GM23338 (cell line): ENCODE results near the gene RBMS2. TPM values are rescaled to one million over a fixed set of nuclear protein-coding genes. Genes with fewer than 3 reads are reported as not detected.

Source experiments
- ATAC-seq: fragments of 200-7000 bp; cut with Tn5 transposase; 3 replicates; pipeline ENCODE4 v1.9.1; 2020
- DNase-seq: peaks from one replicate; pipeline ENCODE4 v3.0.0-alpha.2; 2015; ENCODE audit warnings: low spot score
- H2AFZ ChIP-seq: fragments of 200-600 bp; sonication (generic); 2 replicates; pipeline ENCODE4 v1.8.0; 2016; ENCODE audit warnings: antibody characterized with exemption, mild to moderate bottlenecking, moderate library complexity
- H3F3A ChIP-seq: fragments of 200-600 bp; sonication (generic); replicated peaks from 2 replicates; pipeline ENCODE4 v1.8.0; 2017; ENCODE audit warnings: antibody characterized with exemption, mixed run types, low read depth
- H3K27ac ChIP-seq: fragments of 200-600 bp; sonication (generic); 2 replicates; pipeline ENCODE4 v1.6.1; 2016; ENCODE audit warnings: low read depth
- H3K27me3 ChIP-seq: fragments of 200-600 bp; sonication (generic); 2 replicates; pipeline ENCODE4 v1.8.0; 2016; ENCODE audit warnings: mild to moderate bottlenecking, mixed run types, moderate library complexity; ENCODE audit not compliant: insufficient read depth
- H3K36me3 ChIP-seq: fragments of 200-600 bp; sonication (generic); 2 replicates; pipeline ENCODE4 v1.8.0; 2016; ENCODE audit warnings: mild to moderate bottlenecking; ENCODE audit not compliant: insufficient read depth
- H3K4me1 ChIP-seq: fragments of 200-600 bp; sonication (generic); 2 replicates; pipeline ENCODE4 v1.8.0; 2016; ENCODE audit warnings: mild to moderate bottlenecking, moderate library complexity; ENCODE audit not compliant: insufficient read depth
- H3K4me2 ChIP-seq: fragments of 200-600 bp; sonication (generic); 2 replicates; pipeline ENCODE4 v1.7.1; 2017; ENCODE audit warnings: mixed run types
- H3K4me3 ChIP-seq: fragments of 200-600 bp; sonication (generic); 2 replicates; pipeline ENCODE4 v1.6.1; 2016; ENCODE audit warnings: mixed run types
- H3K79me2 ChIP-seq: fragments of 200-600 bp; sonication (generic); replicated peaks from 2 replicates; pipeline ENCODE4 v1.8.0; 2017; ENCODE audit warnings: mild to moderate bottlenecking; ENCODE audit not compliant: insufficient read depth
- H3K9me2 ChIP-seq: fragments of 200-600 bp; sonication (generic); 2 replicates; pipeline ENCODE4 v1.8.0; 2017; ENCODE audit not compliant: insufficient read depth
- H4K20me1 ChIP-seq: fragments of 200-600 bp; sonication (generic); replicated peaks from 2 replicates; pipeline ENCODE4 v1.8.0; 2017; ENCODE audit warnings: mild to moderate bottlenecking; ENCODE audit not compliant: insufficient read depth
- H3K27ac Mint-ChIP-seq: 2 replicates; pipeline ENCODE4 v1.8.0; 2020; ENCODE audit warnings: inconsistent platforms, mild to moderate bottlenecking, moderate library complexity, mixed read lengths
- H3K27me3 Mint-ChIP-seq: 3 replicates; pipeline ENCODE4 v1.8.0; 2022; ENCODE audit warnings: low read depth, mild to moderate bottlenecking, moderate library complexity, mixed read lengths, inconsistent platforms; ENCODE audit not compliant: insufficient read depth, poor library complexity
- H3K36me3 Mint-ChIP-seq: 3 replicates; pipeline ENCODE4 v1.8.0; 2021; ENCODE audit warnings: low read depth, mild to moderate bottlenecking, inconsistent platforms, moderate library complexity, mixed read lengths
- H3K4me1 Mint-ChIP-seq: 3 replicates; pipeline ENCODE4 v1.8.0; 2020; ENCODE audit warnings: mild to moderate bottlenecking, inconsistent platforms, mixed read lengths
- H3K4me3 Mint-ChIP-seq: 3 replicates; pipeline ENCODE4 v1.8.0; 2021; ENCODE audit warnings: moderate library complexity, mild to moderate bottlenecking, inconsistent platforms, mixed read lengths
- H3K9me3 Mint-ChIP-seq: 3 replicates; pipeline ENCODE4 v1.8.0; 2020; ENCODE audit warnings: moderate library complexity, mild to moderate bottlenecking, inconsistent platforms, mixed read lengths
- CREB1 ChIP-seq: fragments of 250-450 bp; sonication (Bioruptor Pico); IDR thresholded peaks from 2 replicates; pipeline ENCODE4 v1.5.0; 2020; ENCODE audit warnings: low read depth, mild to moderate bottlenecking, moderate library complexity
- CTCF ChIP-seq, 2 experiments: fragments of 200-600 bp in 1 of 2; sonication (generic) in 1 of 2; conservative IDR thresholded peaks; 2 replicates each; pipeline versions ENCODE4 v1.5.1 to v1.6.1; 2016 to 2017; ENCODE audit warnings: antibody characterized with exemption in 2 of 2, low read depth in 2 of 2, mild to moderate bottlenecking in 2 of 2, moderate library complexity in 1 of 2
- POLR2AphosphoS5 ChIP-seq: IDR thresholded peaks from 2 replicates; pipeline ENCODE4 v1.6.1; 2016; ENCODE audit warnings: antibody characterized with exemption, low read depth
- STAT1 ChIP-seq: IDR thresholded peaks from one replicate; pipeline ENCODE4 v1.6.1; 2016; ENCODE audit warnings: antibody characterized with exemption; ENCODE audit not compliant: unreplicated experiment
- ZNF462 ChIP-seq: fragments of 250-450 bp; sonication (Bioruptor Pico); IDR thresholded peaks from 2 replicates; pipeline ENCODE4 v1.5.0; 2020; ENCODE audit warnings: mild to moderate bottlenecking, moderate library complexity
- polyA plus RNA-seq: library from polyadenylated mRNA; unstranded; fragments of >200 nt; fragmentation: Nextera tagmentation; extraction: Ambion mirVana; gene quantifications from 2 replicates; pipeline ENCODE4 v1.2.1, GENCODE V29; 2016
- total RNA-seq: library from RNA; depleted of rRNA; stranded (reverse); fragments of >200 nt; shearing (Covaris generic); gene quantifications from 2 replicates; pipeline ENCODE4 v1.2.3, GENCODE V29; 2014
- TF ChIP-seq, protein P1 (sequence below): IDR thresholded peaks from 2 replicates; pipeline ENCODE4 v1.6.1; 2016; ENCODE audit warnings: antibody characterized with exemption

The RBMS2 gene
- total and polyA plus RNA-seq, 2 experiments from 2014 or later = 9.2 to 16.8 TPM

GRCh38 chr12:56629459-56630179, 108.0 kb downstream of the RBMS2 start (continued):
- TF ChIP-seq ZNF462 (CRISPR knock-in tag) = no peak
- no peak for TF ChIP-seq CTCF (conservative IDR thresholded peaks at IDR 0.05; ENCODE audit: low read depth in 2 of 2)

GRCh38 chr12:56630180-56630632, 108.6 kb downstream of the RBMS2 start, which contains the start of gene BAZ2A:
TSS of gene BAZ2A (minus strand) at chr12:56630326. CDS start at chr12:56617530, 12,796 bp downstream.
- H3K9me3 Mint-ChIP-seq = no peaks in the 10 kb centered on the region; the same call in 2 of the 3 replicates
- peak within 1 kb of the TSS; percentile 88 for H3K4me2 ChIP-seq
- peaks cover 48% of the 10 kb centered on the region for H3K4me1 ChIP-seq
- DNase-seq (peak; percentile 99), ATAC-seq (peak; percentile 53)
- peak within 1 kb of the TSS; percentile 90 for H3K27ac ChIP-seq
- peaks cover 23% of the 10 kb centered on the region for H3K27me3 Mint-ChIP-seq
- H3K36me3 ChIP-seq = peaks cover 5% of the 10 kb centered on the region
- peak within 1 kb of the TSS; percentile 78; the same call in 1 of the 2 replicates for H2AFZ ChIP-seq
- H3K27ac Mint-ChIP-seq = peak within 1 kb of the TSS; percentile 74
- H3K79me2 ChIP-seq = peaks cover 55% of the 10 kb centered on the region
- no peaks in the 10 kb centered on the region for H3K27me3 ChIP-seq
- H3K9me2 ChIP-seq = no peaks in the 10 kb centered on the region
- peak within 1 kb of the TSS; percentile 97 for H3K4me3 Mint-ChIP-seq
- H4K20me1 ChIP-seq = peaks cover 26% of the 10 kb centered on the region
- peak within 1 kb of the TSS; percentile 97 for H3K4me3 ChIP-seq
- H3K36me3 Mint-ChIP-seq = peaks cover 1% of the 10 kb centered on the region; the same call in 2 of the 3 replicates
- peaks cover 52% of the 10 kb centered on the region for H3K4me1 Mint-ChIP-seq
- TF ChIP-seq CREB1 (CRISPR knock-in tag) (peak; percentile 85), STAT1 (no peak), POLR2AphosphoS5 (peak; percentile 64)
- TF ChIP-seq, protein P1, sequence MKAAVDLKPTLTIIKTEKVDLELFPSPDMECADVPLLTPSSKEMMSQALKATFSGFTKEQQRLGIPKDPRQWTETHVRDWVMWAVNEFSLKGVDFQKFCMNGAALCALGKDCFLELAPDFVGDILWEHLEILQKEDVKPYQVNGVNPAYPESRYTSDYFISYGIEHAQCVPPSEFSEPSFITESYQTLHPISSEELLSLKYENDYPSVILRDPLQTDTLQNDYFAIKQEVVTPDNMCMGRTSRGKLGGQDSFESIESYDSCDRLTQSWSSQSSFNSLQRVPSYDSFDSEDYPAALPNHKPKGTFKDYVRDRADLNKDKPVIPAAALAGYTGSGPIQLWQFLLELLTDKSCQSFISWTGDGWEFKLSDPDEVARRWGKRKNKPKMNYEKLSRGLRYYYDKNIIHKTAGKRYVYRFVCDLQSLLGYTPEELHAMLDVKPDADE = peak; percentile 12; the same call in 1 of the 2 replicates
- peaks cover 11% of the 10 kb centered on the region; the same call in 1 of the 2 replicates for H3F3A ChIP-seq
